Muscle of leg (tissue), 11 donors: Measurements from ENCODE around the gene SPG21. TPM values are rescaled to one million over a fixed set of nuclear protein-coding genes. Genes with fewer than 3 reads are reported as not detected.

ENCODE experiments used
- DNase-seq: peaks from one replicate; pipeline ENCODE4 v3.0.0; 2013
- H3K27ac ChIP-seq: one replicate; pipeline ENCODE4 v1.5.1; 2013; ENCODE audit warnings: mild to moderate bottlenecking, low read length, control low read depth
- H3K27me3 ChIP-seq: one replicate; pipeline ENCODE4 v1.6.1; 2013; ENCODE audit warnings: low read length; ENCODE audit not compliant: control insufficient read depth, insufficient read depth
- H3K36me3 ChIP-seq: one replicate; pipeline ENCODE4 v1.6.1; 2013; ENCODE audit warnings: low read length; ENCODE audit not compliant: control insufficient read depth, insufficient read depth
- H3K4me1 ChIP-seq: one replicate; pipeline ENCODE4 v1.6.1; 2013; ENCODE audit warnings: low read length; ENCODE audit not compliant: control insufficient read depth, insufficient read depth
- H3K4me3 ChIP-seq: one replicate; pipeline ENCODE4 v1.5.1; 2013; ENCODE audit warnings: low read length, control low read depth
- H3K9me3 ChIP-seq: replicated peaks from 2 replicates; pipeline ENCODE4 v1.6.1; 2013; ENCODE audit warnings: low read depth, low read length; ENCODE audit not compliant: control insufficient read depth
- WGBS: methylation state at CpG from one replicate; pipeline ENCODE4 v1.1.5; 2013; ENCODE audit warnings: missing lambda C conversion rate; ENCODE audit not compliant: insufficient coverage; 5-methylcytosine and 5-hydroxymethylcytosine counted together
- polyA plus RNA-seq, 8 donors: library from polyadenylated mRNA; unstranded; fragments of 120-200 nt; gene quantifications; one replicate each; pipeline versions ENCODE4 v1.2.1 to v1.2.3, GENCODE V29; 2013; ENCODE audit warnings: inconsistent platforms in 1 of 8, low replicate concordance in 1 of 8; ENCODE audit not compliant: insufficient read length in 8 of 8, insufficient read depth in 1 of 8
- total RNA-seq: library from RNA; stranded (reverse); fragments of 120-200 nt; gene quantifications from one replicate; pipeline ENCODE4 v1.2.4, GENCODE V29; 2013

SPG21 gene
- total and polyA plus RNA-seq, 9 donors: 57.5 to 102 (median 76.4) TPM

GRCh38 chr15:64948916-64949315 is 40.8 kb downstream of the SPG21 start:
- Histone ChIP-seq H3K9me3 (no peaks in the 10 kb centered on the region), H3K27ac (no peak overlapping the region), H3K4me1 (no peaks in the 10 kb centered on the region), H3K27me3 (no peaks in the 10 kb centered on the region), H3K4me3 (no peak overlapping the region), H3K36me3 (no peaks in the 10 kb centered on the region)
- no peak for DNase-seq
- 60% methylated on average over 8 of the region's 9 CpGs for WGBS

- WGBS: 67% methylated on average over 10 of the region's 10 CpGs
- no peak overlapping the region for H3K4me3 ChIP-seq
- no peak for DNase-seq
- no peak overlapping the region for H3K27ac ChIP-seq
- H3K4me1 ChIP-seq: no peaks in the 10 kb centered on the region
- no peaks in the 10 kb centered on the region for H3K9me3 ChIP-seq
- no peaks in the 10 kb centered on the region for H3K27me3 ChIP-seq
- H3K36me3 ChIP-seq: peaks cover 6% of the 10 kb centered on the region
Measured at GRCh38 chr15:64947211-64947610, 42.5 kb downstream of the SPG21 start.

GRCh38 chr15:64944961-64945360 is 44.8 kb downstream of the SPG21 start:
- Histone ChIP-seq H3K4me3 (no peak overlapping the region), H3K4me1 (no peaks in the 10 kb centered on the region), H3K27me3 (no peaks in the 10 kb centered on the region), H3K9me3 (no peaks in the 10 kb centered on the region), H3K27ac (no peak overlapping the region), H3K36me3 (peaks cover 9% of the 10 kb centered on the region)
- 88% methylated on average over 2 of the region's 4 CpGs for WGBS
- DNase-seq: no peak

- no peaks in the 10 kb centered on the region for H3K27me3 ChIP-seq
- H3K4me3 ChIP-seq: no peak overlapping the region
- no peak for DNase-seq
- peaks cover 9% of the 10 kb centered on the region for H3K36me3 ChIP-seq
- no peak overlapping the region for H3K27ac ChIP-seq
- WGBS: 74% methylated on average over 3 of the region's 6 CpGs
- no peaks in the 10 kb centered on the region for H3K9me3 ChIP-seq
- H3K4me1 ChIP-seq: no peaks in the 10 kb centered on the region
Measured at GRCh38 chr15:64943512-64944225, 46.0 kb downstream of the SPG21 start.

GRCh38 chr15:64942356-64942755 is 47.4 kb downstream of the SPG21 start:
- WGBS: 45% methylated on average over 6 of the region's 8 CpGs
- Histone ChIP-seq H3K4me3 (no peak overlapping the region), H3K36me3 (peaks cover 9% of the 10 kb centered on the region), H3K9me3 (no peaks in the 10 kb centered on the region), H3K4me1 (no peaks in the 10 kb centered on the region), H3K27me3 (no peaks in the 10 kb centered on the region), H3K27ac (no peak overlapping the region)
- DNase-seq: no peak

- no CpG with 5 or more reads among the region's 3 CpGs for WGBS
- Histone ChIP-seq H3K4me1 (no peaks in the 10 kb centered on the region), H3K36me3 (peaks cover 11% of the 10 kb centered on the region), H3K9me3 (peaks cover 3% of the 10 kb centered on the region), H3K4me3 (no peak overlapping the region), H3K27me3 (no peaks in the 10 kb centered on the region), H3K27ac (no peak overlapping the region)
- no peak for DNase-seq
Measured at GRCh38 chr15:64938192-64938591, 51.5 kb downstream of the SPG21 start.

GRCh38 chr15:64934023-64934422 is 55.7 kb downstream of the SPG21 start:
- H3K9me3 ChIP-seq: peaks cover 3% of the 10 kb centered on the region
- DNase-seq: no peak
- no peaks in the 10 kb centered on the region for H3K27me3 ChIP-seq
- no peak overlapping the region for H3K4me3 ChIP-seq
- H3K36me3 ChIP-seq: peaks cover 5% of the 10 kb centered on the region
- H3K27ac ChIP-seq: no peak overlapping the region
- WGBS: 95% methylated on average over 3 of the region's 11 CpGs
- no peaks in the 10 kb centered on the region for H3K4me1 ChIP-seq

GRCh38 chr15:64931381-64931780 is 58.3 kb downstream of the SPG21 start:
- Histone ChIP-seq H3K36me3 (peaks cover 5% of the 10 kb centered on the region), H3K27ac (no peak overlapping the region), H3K4me3 (no peak overlapping the region), H3K4me1 (peaks cover 5% of the 10 kb centered on the region), H3K27me3 (no peaks in the 10 kb centered on the region), H3K9me3 (peaks cover 3% of the 10 kb centered on the region)
- DNase-seq: no peak
- WGBS: 91% methylated on average over 6 of the region's 8 CpGs

- Histone ChIP-seq H3K27ac (no peak overlapping the region), H3K27me3 (no peaks in the 10 kb centered on the region), H3K36me3 (peaks cover 5% of the 10 kb centered on the region), H3K4me3 (no peak overlapping the region), H3K9me3 (peaks cover 3% of the 10 kb centered on the region), H3K4me1 (peaks cover 5% of the 10 kb centered on the region)
- 57% methylated on average over 11 of the region's 11 CpGs for WGBS
- DNase-seq: no peak
Measured at GRCh38 chr15:64930778-64931371, 58.8 kb downstream of the SPG21 start.

- Histone ChIP-seq H3K27me3 (no peaks in the 10 kb centered on the region), H3K36me3 (peaks cover 5% of the 10 kb centered on the region), H3K27ac (no peak overlapping the region), H3K9me3 (peaks cover 3% of the 10 kb centered on the region), H3K4me3 (no peak overlapping the region), H3K4me1 (peaks cover 5% of the 10 kb centered on the region)
- DNase-seq: no peak
- WGBS: 83% methylated on average over 6 of the region's 10 CpGs
Measured at GRCh38 chr15:64930019-64930652, 59.6 kb downstream of the SPG21 start.
